A172 (cell line): Measurements from ENCODE around the gene DHRS1. TPM values are rescaled to one million over a fixed set of nuclear protein-coding genes. Genes with fewer than 3 reads are reported as not detected.

Experiments
- DNase-seq: peaks from one replicate; pipeline ENCODE4 v3.0.0-alpha.2; 2015; ENCODE audit warnings: low spot score
- total RNA-seq: library from RNA; depleted of rRNA; stranded (reverse); fragments of >200 nt; shearing (Covaris generic); gene quantifications from 2 replicates; pipeline ENCODE4 v1.2.3, GENCODE V29; 2014

Gene DHRS1
- total RNA-seq, 1 experiment from 2014 or later: 27.8 TPM

- no peak for DNase-seq
These were observed 10.1 kb upstream of the DHRS1 start, which contains the start of gene LTB4R2 for GRCh38 chr14:24309538-24310264. Gene LTB4R2, plus strand, starts transcription at chr14:24310140. Its CDS starts 525 bp downstream, at chr14:24310665.

GRCh38 chr14:24308342-24309124 is 9.0 kb upstream of the DHRS1 start:
- DNase-seq: no peak

DNA sequence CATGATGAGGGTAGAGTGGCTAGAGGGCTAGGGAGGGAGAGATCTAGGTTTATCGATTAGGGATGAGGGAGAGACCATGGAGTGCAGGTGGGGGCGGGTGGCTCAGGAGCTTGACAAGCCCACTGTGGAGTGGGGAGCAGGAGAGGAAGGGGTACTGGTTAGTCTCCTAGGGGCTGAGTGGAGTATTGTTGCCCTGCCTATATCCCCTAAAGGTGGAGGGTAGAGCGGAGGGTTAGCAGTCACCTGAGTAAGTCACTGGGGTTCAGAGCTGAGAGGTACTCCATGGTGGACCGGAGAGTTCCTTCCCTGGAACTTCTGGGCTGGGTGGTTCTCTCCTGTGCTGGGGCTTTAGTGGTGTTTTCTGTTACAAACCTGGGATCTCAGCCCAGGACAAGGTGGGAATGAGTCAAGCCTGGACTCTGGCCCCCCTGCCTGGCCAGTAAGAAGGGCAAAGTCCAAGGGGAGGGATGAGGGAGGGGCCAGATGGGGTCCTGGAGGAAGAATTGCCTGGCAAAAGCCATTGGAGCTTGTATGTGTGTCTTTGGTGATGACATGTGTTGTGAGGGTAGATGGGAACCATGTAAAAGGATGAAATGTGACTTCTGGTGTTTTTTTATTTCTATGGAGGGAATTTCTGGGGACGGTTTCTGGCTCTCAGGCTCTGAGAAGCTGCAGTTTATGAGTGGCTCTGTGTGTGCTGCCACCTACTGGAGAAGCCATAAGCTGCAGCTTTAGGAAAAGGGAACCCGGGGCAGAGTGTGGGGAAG is 8.2 kb upstream of the DHRS1 start, which contains the start of gene CIDEB:
CIDEB (minus strand) TSS at position 403 of the 767 bp plus-strand sequence; CDS start at position 284, 119 bp downstream.
- peak; percentile 40 for DNase-seq

DNA sequence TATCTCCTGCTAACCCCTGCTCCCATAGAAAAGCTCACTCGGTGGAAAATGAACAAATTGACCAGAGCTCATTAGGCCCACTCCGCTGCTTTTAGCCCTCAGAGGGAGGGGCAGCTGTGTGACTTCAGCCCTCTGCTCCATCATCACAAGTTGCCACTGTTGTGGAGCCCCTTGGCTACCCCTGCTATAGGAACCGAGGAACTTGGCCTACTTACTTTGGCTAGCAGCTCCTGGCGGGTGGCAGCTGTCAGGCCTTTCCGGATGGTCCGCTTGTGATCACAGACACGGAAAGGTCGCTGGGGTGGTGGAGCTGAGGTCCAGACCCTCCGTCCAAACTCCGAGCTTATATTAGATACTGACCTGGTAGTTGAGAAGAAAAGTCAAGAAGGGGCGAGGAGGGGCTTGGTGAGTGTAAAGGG is 7.6 kb upstream of the DHRS1 start:
- DNase-seq: no peak

- DNase-seq: no peak
These were observed 4.4 kb upstream of the DHRS1 start for GRCh38 chr14:24304019-24304387.

DNA sequence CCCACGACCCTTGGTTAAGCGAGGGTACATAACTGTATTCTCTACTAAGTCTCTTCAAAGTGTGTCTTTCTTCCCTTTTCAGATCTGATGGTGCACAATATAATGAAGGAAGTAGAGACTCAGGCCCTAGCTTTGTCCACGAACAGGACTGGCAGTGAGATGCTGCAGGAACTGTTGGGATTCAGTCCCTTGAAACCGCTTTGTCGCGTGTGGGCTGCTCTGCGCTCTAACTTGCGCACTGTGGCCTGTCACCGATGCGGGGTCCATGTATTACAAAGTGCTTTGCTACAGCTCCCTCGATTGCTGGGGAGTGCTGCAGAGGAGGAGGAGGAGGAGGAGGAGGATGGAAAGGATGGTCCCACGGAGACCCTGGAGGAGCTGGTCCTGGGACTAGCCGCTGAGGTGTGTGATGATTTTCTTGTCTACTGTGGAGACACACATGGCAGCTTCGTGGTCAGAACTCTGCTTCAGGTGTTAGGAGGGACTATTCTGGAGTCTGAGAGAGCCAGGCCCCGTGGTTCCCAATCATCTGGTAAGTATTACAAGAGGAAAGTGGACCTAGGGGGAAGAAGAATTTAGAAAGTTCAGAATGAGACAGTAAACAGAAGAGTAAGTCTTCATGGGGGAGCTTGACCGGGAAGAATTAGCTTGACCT is 873 bp upstream of the DHRS1 start:
- no peak for DNase-seq

DNA sequence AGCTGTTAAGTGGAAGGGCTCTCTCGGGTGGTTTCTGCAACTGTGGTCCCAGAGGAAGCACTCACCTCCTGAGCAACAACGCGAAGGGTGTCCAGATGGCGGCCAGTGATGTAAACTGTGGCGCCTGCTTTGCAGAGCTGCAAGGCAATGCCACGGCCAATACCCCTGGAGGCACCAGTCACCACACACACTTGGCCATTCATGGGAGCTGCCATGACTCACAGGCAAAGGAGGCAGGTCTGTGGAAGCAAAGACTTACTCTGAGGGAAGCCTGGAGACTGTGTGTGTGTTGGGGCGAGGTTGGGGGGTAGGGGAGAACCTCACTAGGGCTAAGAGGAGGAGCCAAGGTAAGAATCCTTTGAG is 707 bp downstream of the DHRS1 start:
- peak; percentile 34 for DNase-seq

DNA sequence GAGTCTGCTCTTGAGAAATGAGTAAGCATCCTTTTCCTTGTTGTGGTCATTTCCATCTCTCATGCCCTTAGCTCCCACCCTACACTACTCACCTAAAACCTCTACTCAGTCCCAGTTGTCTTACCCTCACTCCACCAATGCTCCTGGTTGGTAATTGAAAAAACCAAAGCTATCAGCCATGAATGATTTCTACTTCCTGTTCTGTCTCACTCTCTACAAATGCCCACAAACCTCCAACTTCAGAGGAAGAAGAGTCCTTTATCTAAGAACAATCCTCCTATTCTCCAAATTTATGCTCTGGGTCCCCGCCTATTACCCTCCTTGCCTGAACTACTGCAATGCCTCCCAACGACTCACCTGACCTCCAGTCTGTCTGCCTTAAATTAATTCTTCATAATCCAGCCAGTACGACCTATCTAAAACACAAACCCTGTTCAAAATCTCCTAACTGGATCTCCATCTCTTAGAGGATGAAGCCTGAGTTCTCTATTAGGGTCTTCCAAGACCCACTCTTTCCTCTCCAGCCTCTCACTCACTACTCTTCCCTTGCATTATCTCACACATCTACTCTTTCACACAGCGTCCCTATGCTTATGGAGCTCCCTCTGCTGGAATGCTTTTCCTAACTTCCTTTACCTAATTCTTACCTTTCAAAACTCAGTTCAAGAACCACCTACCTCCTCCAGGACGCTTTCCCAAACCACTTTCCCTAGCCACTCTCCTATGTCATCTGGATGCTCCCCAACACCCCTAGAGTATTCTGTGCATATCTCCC is 2.2 kb downstream of the DHRS1 start:
- DNase-seq: no peak

DNA sequence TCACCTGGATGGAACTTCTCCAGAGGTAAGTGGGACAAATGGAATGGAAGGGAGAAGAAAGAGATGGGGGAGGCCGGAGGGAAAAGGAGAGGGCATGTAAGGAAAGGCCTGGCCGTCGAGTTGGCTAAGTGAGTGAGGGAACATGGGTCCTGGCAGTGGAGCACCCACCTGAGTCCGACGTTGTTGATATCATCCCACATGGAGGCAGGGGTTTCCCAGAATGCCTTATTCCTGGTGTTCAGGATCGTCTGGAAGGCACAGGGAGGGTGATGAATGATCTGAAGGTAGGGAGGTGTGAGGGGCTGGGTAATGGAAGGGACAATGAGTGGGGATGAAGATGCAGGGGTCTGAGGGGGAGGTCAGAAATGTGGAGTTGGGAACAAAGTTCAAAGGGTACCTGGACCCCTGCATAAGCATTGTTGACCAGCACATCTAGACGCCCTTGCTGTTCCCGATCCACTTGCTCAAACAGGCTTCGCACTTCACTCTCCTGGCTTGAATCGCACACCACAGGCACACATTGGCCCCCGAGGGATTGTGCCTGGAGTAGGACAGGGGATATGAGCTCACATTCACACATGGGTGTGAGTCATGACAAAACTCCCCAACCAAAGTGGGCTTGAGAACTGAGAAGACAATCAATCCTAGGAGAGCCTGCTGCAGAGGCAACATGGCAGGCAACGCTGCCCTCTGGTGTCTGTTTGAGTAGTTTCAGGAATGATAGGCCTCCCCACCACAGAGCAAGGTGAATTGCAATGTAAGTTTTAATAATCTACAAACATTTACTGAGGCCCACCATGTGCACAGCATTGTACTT is 3.0 kb downstream of the DHRS1 start:
- peak; percentile 71 for DNase-seq

DNA sequence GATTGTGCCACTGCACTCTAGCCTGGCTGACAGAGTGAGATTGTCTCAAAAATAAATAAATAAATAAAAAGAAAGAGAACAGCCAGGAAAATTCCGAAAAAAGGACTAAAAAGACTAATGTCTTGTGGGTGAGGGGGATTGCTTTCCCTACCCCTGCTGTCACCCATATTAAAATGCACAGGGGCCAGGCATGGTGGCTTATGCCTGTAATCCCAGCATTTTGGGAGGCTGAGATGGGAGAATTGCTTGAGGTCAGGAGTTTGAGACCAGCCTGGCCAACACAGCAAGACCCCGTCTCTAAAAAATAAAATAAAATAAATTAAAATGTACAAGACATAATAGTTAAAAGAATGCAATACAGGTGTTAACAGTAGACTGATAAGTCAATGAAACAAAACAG is 6.1 kb downstream of the DHRS1 start:
- DNase-seq: no peak

DNA sequence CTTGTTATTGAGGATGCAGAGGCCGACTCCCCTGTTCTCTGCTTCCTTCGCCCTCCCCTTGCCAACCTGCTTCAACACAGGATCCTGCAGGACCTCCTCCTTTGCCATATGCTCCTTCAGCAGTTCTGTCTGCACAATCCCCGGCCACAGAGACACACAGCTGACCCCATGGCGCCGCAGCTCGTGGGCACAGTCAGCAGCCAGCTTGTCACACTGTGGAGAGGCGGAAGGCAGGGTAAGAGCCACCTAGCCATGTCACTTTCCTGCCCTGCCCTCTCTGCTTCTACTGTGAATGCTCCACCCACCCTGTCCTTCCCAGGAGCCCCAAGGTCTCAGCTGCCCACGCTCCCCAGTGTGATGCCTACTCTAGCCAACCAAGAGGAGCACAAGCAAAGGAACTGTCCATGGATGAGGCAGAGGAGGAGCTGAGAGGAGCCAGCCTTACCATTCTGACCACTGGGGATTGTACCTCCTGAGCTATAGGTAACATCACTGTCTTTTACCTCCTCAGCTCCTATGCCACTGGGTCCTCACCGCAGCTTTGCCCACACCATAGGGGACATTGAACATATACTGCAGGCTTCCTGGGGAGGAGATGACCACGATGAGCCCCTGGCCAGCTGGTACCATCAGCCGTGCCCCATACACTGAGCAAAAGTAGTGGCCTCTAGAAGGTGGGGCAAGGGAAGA is 7.3 kb downstream of the DHRS1 start:
- DNase-seq: no peak

DNA sequence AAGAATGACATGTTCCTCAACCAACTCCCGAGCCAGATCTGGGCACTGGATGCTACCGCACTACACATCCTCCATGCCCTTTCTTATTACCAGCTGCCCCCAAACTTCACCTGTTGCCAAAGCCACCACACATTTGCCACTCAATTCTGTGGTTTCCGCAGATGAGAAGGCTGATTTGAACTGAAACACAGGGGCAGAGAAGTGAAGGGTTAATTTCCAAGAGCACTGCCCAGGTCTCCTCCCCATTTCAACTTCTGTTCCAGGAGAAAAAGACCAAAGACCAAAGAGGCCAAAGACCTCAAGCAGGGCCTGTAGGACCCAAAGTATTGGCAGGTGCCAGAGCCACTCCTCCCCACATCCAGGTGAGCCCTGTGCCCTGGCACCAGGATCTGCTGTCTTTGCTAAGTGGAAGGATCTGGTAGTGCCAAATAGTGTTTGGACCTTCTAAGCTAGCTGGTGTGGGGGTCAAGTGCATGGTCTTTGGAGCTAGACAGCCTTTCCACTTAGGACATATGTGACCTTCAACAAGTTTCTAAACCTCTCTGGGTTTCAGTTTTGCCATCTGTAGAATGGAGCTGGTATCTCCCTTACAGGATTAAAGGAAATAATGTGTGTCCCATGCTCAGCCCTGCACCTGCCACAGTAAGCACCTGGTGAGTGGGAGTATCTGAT is 8.0 kb downstream of the DHRS1 start:
- DNase-seq: no peak

GRCh38 chr14:24290746-24291145 is 8.8 kb downstream of the DHRS1 start:
- no peak for DNase-seq

DNA sequence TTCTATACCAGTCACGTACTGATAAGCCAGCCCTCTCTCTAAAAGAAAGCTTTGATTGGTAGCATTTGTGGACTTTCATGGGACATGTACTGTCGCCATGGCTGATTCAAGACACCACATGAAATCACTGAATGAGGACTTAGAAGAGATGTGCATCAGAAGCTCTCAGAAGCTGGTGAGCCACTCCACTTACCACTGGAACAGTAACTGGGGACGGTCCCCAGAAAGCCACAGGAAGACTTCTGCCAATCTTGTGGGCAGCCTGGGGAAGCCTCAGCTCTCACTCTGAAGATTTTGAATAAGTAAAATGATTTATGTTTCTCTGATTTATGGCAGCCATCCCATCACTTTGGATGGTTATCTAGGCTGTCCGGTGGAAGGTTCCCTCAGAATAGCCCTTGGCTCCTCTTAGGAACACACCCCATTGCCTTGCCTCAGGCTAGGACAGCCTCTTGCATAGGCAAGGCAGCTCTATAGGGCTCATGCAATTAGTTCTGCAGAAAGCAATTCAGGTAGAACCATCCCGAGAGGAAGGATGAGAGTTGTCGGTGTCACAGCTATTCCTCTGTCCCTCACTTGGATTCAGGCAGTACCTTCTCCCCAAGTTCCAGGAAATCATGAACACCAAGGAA is 9.8 kb downstream of the DHRS1 start:
- no peak for DNase-seq

GRCh38 chr14:24286996-24287395 is 12.6 kb downstream of the DHRS1 start:
- no peak for DNase-seq

DNA sequence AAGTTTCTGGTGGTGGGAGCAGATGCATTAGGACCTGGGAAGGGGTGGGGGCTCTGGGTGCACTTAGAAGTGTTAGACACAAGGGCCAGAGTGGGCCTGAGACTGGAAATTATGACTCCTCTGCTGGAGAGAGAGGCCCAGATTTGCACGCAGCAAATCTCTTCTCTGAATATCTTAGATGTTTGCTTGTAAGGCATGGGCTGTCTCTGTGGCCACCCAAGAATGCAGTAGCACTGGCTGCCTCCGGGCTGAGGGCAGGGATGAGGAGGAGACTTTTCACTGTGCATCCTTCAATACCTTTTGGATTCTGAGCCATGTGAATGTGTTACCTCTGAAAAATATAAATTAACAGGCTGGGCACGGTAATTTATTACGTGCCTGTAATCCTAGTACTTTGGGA is 14.2 kb downstream of the DHRS1 start:
- no peak for DNase-seq

DNA sequence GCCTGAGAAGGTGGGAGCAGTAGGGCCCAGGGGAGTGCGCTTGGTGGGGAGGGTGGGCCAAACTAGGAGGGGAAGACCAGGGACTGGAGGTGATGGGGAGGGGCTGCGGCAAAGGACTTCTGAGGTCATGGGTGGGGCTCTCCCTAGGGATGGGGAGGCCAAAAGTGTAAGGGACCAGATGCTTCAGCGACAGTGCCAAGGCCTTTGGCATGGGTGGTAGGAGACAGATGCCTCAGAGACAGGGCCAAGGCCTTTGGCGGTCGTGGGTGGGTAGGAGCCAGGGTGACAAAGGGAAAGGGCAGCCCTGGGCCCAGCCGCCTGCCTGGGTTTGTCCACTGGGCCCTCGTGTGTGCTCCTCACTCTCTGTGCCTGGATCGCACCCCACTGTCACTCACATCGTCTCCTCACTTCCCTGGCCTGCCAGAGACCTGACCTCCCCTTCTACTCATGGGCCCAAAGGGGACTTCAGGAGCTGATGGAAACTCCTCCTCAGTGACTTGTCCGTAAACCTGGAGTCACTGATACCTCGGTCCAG is 15.0 kb downstream of the DHRS1 start:
- no peak for DNase-seq

GRCh38 chr14:24283796-24284460 is 15.7 kb downstream of the DHRS1 start:
- DNase-seq: no peak
